Measurements from ENCODE around the gene RNU6-1. TPM values are rescaled to one million over a fixed set of nuclear protein-coding genes. Genes with fewer than 3 reads are reported as not detected.

Gene RNU6-1
- total RNA-seq, 1 experiment from 2014 or later, result not detected

- peaks cover 18% of the 10 kb centered on the region for H3K4me1 ChIP-seq (ENCODE audit: insufficient read depth, low read length, poor library complexity, severe bottlenecking)
- H3K36me3 ChIP-seq (ENCODE audit: insufficient read depth, low read length, poor library complexity, severe bottlenecking), result no peaks in the 10 kb centered on the region
- no peak overlapping the region for H3K27ac ChIP-seq (ENCODE audit: low read depth, low read length, poor library complexity, severe bottlenecking)
- no peaks in the 10 kb centered on the region for H3K9me3 ChIP-seq (ENCODE audit: low read depth, low read length, poor library complexity, severe bottlenecking)
- DNase-seq (ENCODE audit: low spot score), result no peak
- TF ChIP-seq EZH2 (IDR thresholded peaks at IDR 0.05; ENCODE audit: borderline replicate concordance, low read depth, low read length, poor library complexity, severe bottlenecking) (peak; percentile 39), CTCF (conservative IDR thresholded peaks at IDR 0.05; ENCODE audit: low read depth, low read length) (no peak)
- no peak overlapping the region for H3K4me3 ChIP-seq (ENCODE audit: low read depth, low read length, poor library complexity, severe bottlenecking)
- no TSS peak for BruUV-seq (replicated peaks)
- CTCF ChIA-PET, result no interaction called here
- POLR2A ChIA-PET (ENCODE audit: low non-redundant PET), result no interaction called here
- peaks cover 98% of the 10 kb centered on the region for H3K27me3 ChIP-seq (replicated peaks; ENCODE audit: insufficient read depth, low read depth, low read length, poor library complexity)
- intact Hi-C loops (cut with micrococcal nuclease; ENCODE audit: unreplicated experiment), result no loop called here
Measured at GRCh38 chr15:67828969-67829646, 10.7 kb downstream of the RNU6-1 start.

GRCh38 chr15:67828278-67828968, 11.4 kb downstream of the RNU6-1 start:
- H3K4me1 ChIP-seq (ENCODE audit: insufficient read depth, low read length, poor library complexity, severe bottlenecking), result peaks cover 23% of the 10 kb centered on the region
- DNase-seq (ENCODE audit: low spot score), result no peak
- intact Hi-C loops (cut with micrococcal nuclease; ENCODE audit: unreplicated experiment), result no loop called here
- no peaks in the 10 kb centered on the region for H3K9me3 ChIP-seq (ENCODE audit: low read depth, low read length, poor library complexity, severe bottlenecking)
- H3K36me3 ChIP-seq (ENCODE audit: insufficient read depth, low read length, poor library complexity, severe bottlenecking), result no peaks in the 10 kb centered on the region
- peak overlapping the region; percentile 18 for H3K4me3 ChIP-seq (ENCODE audit: low read depth, low read length, poor library complexity, severe bottlenecking)
- ChIA-PET CTCF (no interaction called here), POLR2A (ENCODE audit: low non-redundant PET) (no interaction called here)
- no peak overlapping the region for H3K27ac ChIP-seq (ENCODE audit: low read depth, low read length, poor library complexity, severe bottlenecking)
- no TSS peak for BruUV-seq (replicated peaks)
- H3K27me3 ChIP-seq (replicated peaks; ENCODE audit: insufficient read depth, low read depth, low read length, poor library complexity), result peaks cover 98% of the 10 kb centered on the region
- TF ChIP-seq CTCF (conservative IDR thresholded peaks at IDR 0.05; ENCODE audit: low read depth, low read length), result no peak
- TF ChIP-seq EZH2 (IDR thresholded peaks at IDR 0.05; ENCODE audit: borderline replicate concordance, low read depth, low read length, poor library complexity, severe bottlenecking), result peak; percentile 15

- POLR2A ChIA-PET (ENCODE audit: low non-redundant PET), result no interaction called here
- no peaks in the 10 kb centered on the region for H3K36me3 ChIP-seq (ENCODE audit: insufficient read depth, low read length, poor library complexity, severe bottlenecking)
- peak overlapping the region; percentile 18 for H3K4me3 ChIP-seq (ENCODE audit: low read depth, low read length, poor library complexity, severe bottlenecking)
- H3K4me1 ChIP-seq (ENCODE audit: insufficient read depth, low read length, poor library complexity, severe bottlenecking), result peaks cover 27% of the 10 kb centered on the region
- H3K27me3 ChIP-seq (replicated peaks; ENCODE audit: insufficient read depth, low read depth, low read length, poor library complexity), result peaks cover 98% of the 10 kb centered on the region
- intact Hi-C loops (cut with micrococcal nuclease; ENCODE audit: unreplicated experiment), result no loop called here
- no peaks in the 10 kb centered on the region for H3K9me3 ChIP-seq (ENCODE audit: low read depth, low read length, poor library complexity, severe bottlenecking)
- no peak overlapping the region for H3K27ac ChIP-seq (ENCODE audit: low read depth, low read length, poor library complexity, severe bottlenecking)
- no peak for DNase-seq (ENCODE audit: low spot score)
- TF ChIP-seq EZH2 (IDR thresholded peaks at IDR 0.05; ENCODE audit: borderline replicate concordance, low read depth, low read length, poor library complexity, severe bottlenecking), result peak; percentile 97
- no peak for TF ChIP-seq CTCF (conservative IDR thresholded peaks at IDR 0.05; ENCODE audit: low read depth, low read length)
- BruUV-seq (replicated peaks), result no TSS peak
- CTCF ChIA-PET, result no interaction called here
Measured at GRCh38 chr15:67827562-67828277, 12.1 kb downstream of the RNU6-1 start.

Measured in A673 (cell line).